Measurements from ENCODE around the gene ATG5. TPM values are rescaled to one million over a fixed set of nuclear protein-coding genes. Genes with fewer than 3 reads are reported as not detected.

The ATG5 gene
- polyA plus RNA-seq, 3 donors, result 15.0 to 31.4 (median 29.9) TPM

- Histone ChIP-seq H4K20me1 (ENCODE audit: insufficient read depth, low read length) (peaks cover 23% of the 10 kb centered on the region), H3K36me3 (replicated peaks in 1 of 2; ENCODE audit: control insufficient read depth in 1 of 2, insufficient read depth in 2 of 2, low read length in 2 of 2) (peaks cover 3 to 23% of the 10 kb centered on the region in 2 donors), H3K4me1 (ENCODE audit: control insufficient read depth in 1 of 2, insufficient read depth in 2 of 2, low read length in 2 of 2) (no peaks in the 10 kb centered on the region), H2AFZ (ENCODE audit: insufficient read depth, low read depth, low read length, poor library complexity, severe bottlenecking) (no peak overlapping the region), H3K9ac (ENCODE audit: insufficient read depth, low read length, poor library complexity, severe bottlenecking) (no peak overlapping the region), H3K9me3 (replicated peaks in 1 of 2; ENCODE audit: control insufficient read depth in 1 of 2, insufficient read depth in 1 of 2, low read length in 2 of 2) (peaks cover 0 to 10% of the 10 kb centered on the region in 2 donors), H3K79me2 (ENCODE audit: insufficient read depth, low read length) (peaks cover 25% of the 10 kb centered on the region), H3K4me2 (replicated peaks; ENCODE audit: extremely low read depth, low read length, poor library complexity, severe bottlenecking) (no peak overlapping the region), H3K27me3 (ENCODE audit: control insufficient read depth in 2 of 2, insufficient read depth in 2 of 2, low read length in 2 of 2) (no peaks in the 10 kb centered on the region), H3K4me3 (replicated peaks in 1 of 3; ENCODE audit: low read depth in 2 of 3, low read length in 3 of 3) (no peak overlapping the region), H3K27ac (ENCODE audit: low read depth in 1 of 2, low read length in 2 of 2) (no peak overlapping the region)
- no peak overlapping the region for H3K27ac Mint-ChIP-seq
- peaks cover 0 to 9% (median 5%) of the 10 kb centered on the region in 7 donors for H3K9me3 Mint-ChIP-seq
- TF ChIP-seq CTCF (IDR thresholded peaks at IDR 0.05), result no peak
- peaks cover 5% of the 10 kb centered on the region for H3K4me1 Mint-ChIP-seq
- peaks cover 16 to 24% of the 10 kb centered on the region in 2 donors for H3K36me3 Mint-ChIP-seq
- intact Hi-C loops (cut with micrococcal nuclease), result no loop called here
- DNase-seq, result no peak
- H3K4me3 Mint-ChIP-seq, result no peak overlapping the region
- no peaks in the 10 kb centered on the region for H3K27me3 Mint-ChIP-seq (ENCODE audit: low read depth in 3 of 3)
- no CpG with 5 or more reads among the region's 1 CpG for WGBS (ENCODE audit: insufficient coverage)
These were observed 52.5 kb downstream of the ATG5 start for GRCh38 chr6:106273087-106273486.

- no peak for DNase-seq
- Histone ChIP-seq H3K79me2 (ENCODE audit: insufficient read depth, low read length) (peaks cover 29% of the 10 kb centered on the region), H3K4me1 (ENCODE audit: control insufficient read depth in 1 of 2, insufficient read depth in 2 of 2, low read length in 2 of 2) (no peaks in the 10 kb centered on the region), H3K9me3 (replicated peaks in 1 of 2; ENCODE audit: control insufficient read depth in 1 of 2, insufficient read depth in 1 of 2, low read length in 2 of 2) (peaks cover 0 to 10% of the 10 kb centered on the region in 2 donors), H2AFZ (ENCODE audit: insufficient read depth, low read depth, low read length, poor library complexity, severe bottlenecking) (no peak overlapping the region), H3K27ac (ENCODE audit: low read depth in 1 of 2, low read length in 2 of 2) (no peak overlapping the region), H4K20me1 (ENCODE audit: insufficient read depth, low read length) (peaks cover 21% of the 10 kb centered on the region), H3K9ac (ENCODE audit: insufficient read depth, low read length, poor library complexity, severe bottlenecking) (no peak overlapping the region), H3K36me3 (replicated peaks in 1 of 2; ENCODE audit: control insufficient read depth in 1 of 2, insufficient read depth in 2 of 2, low read length in 2 of 2) (peaks cover 0 to 18% of the 10 kb centered on the region in 2 donors), H3K27me3 (ENCODE audit: control insufficient read depth in 2 of 2, insufficient read depth in 2 of 2, low read length in 2 of 2) (no peaks in the 10 kb centered on the region), H3K4me3 (replicated peaks in 1 of 3; ENCODE audit: low read depth in 2 of 3, low read length in 3 of 3) (no peak overlapping the region), H3K4me2 (replicated peaks; ENCODE audit: extremely low read depth, low read length, poor library complexity, severe bottlenecking) (no peak overlapping the region)
- intact Hi-C loops (cut with micrococcal nuclease), result no loop called here
- no peak for TF ChIP-seq CTCF (IDR thresholded peaks at IDR 0.05)
- Mint-ChIP-seq H3K27me3 (ENCODE audit: low read depth in 3 of 3) (no peaks in the 10 kb centered on the region), H3K4me1 (peaks cover 5% of the 10 kb centered on the region), H3K27ac (no peak overlapping the region), H3K4me3 (no peak overlapping the region), H3K9me3 (peaks cover 2 to 12% (median 9%) of the 10 kb centered on the region in 7 donors), H3K36me3 (peaks cover 20 to 21% of the 10 kb centered on the region in 2 donors)
- WGBS (ENCODE audit: insufficient coverage), result 100% methylated on average over 2 of the region's 4 CpGs
These were observed 53.3 kb downstream of the ATG5 start for GRCh38 chr6:106272287-106272686.

Measured in CD14-positive monocyte (primary cell).